Measurements from ENCODE around the gene PSD2. TPM values are rescaled to one million over a fixed set of nuclear protein-coding genes. Genes with fewer than 3 reads are reported as not detected.

Gene PSD2
- total RNA-seq, 1 experiment from 2014 or later: not detected

DNA sequence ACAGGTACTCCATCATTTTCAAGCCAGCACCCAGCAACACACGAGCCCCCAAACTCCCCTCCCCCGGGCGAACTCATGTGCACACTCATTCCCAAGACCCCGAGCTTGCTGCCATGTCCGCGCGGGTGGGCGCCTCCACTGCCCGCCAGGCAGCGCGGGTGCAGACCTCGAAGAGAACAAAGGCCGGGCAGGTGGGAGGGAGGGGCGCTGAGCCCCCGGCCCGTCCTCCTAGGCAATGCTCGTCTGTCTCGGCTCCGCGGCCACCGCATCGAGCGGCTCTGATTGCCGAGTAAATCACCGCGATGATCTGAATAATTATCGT is 47.1 kb upstream of the PSD2 start:
- TF ChIP-seq, protein P1, sequence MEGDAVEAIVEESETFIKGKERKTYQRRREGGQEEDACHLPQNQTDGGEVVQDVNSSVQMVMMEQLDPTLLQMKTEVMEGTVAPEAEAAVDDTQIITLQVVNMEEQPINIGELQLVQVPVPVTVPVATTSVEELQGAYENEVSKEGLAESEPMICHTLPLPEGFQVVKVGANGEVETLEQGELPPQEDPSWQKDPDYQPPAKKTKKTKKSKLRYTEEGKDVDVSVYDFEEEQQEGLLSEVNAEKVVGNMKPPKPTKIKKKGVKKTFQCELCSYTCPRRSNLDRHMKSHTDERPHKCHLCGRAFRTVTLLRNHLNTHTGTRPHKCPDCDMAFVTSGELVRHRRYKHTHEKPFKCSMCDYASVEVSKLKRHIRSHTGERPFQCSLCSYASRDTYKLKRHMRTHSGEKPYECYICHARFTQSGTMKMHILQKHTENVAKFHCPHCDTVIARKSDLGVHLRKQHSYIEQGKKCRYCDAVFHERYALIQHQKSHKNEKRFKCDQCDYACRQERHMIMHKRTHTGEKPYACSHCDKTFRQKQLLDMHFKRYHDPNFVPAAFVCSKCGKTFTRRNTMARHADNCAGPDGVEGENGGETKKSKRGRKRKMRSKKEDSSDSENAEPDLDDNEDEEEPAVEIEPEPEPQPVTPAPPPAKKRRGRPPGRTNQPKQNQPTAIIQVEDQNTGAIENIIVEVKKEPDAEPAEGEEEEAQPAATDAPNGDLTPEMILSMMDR (IDR thresholded peaks at IDR 0.05; ENCODE audit: unreplicated experiment): no peak
- BruUV-seq (replicated peaks): no TSS peak
- H3K27ac Mint-ChIP-seq (ENCODE audit: unreplicated experiment): no peak overlapping the region
- CTCF ChIA-PET: interaction anchor here (1.1 to 1.4 kb wide), 2 partner anchors 11 to 17 kb away, joined by 3 to 6 read pairs; no protein-coding TSS in a partner anchor
- peaks cover 6% of the 10 kb centered on the region for H3K36me3 Mint-ChIP-seq (ENCODE audit: insufficient read depth, unreplicated experiment)
- H3K9me3 Mint-ChIP-seq (ENCODE audit: low read depth, unreplicated experiment): no peaks in the 10 kb centered on the region
- peaks cover 57% of the 10 kb centered on the region for H3K27me3 Mint-ChIP-seq (ENCODE audit: unreplicated experiment)
- peaks cover 36% of the 10 kb centered on the region for H3K4me1 Mint-ChIP-seq (ENCODE audit: low read depth, unreplicated experiment)
- intact Hi-C loops (cut with micrococcal nuclease; ENCODE audit: unreplicated experiment): no loop called here
- DNase-seq: no peak
- H3K4me3 Mint-ChIP-seq (ENCODE audit: low read depth, unreplicated experiment): peak overlapping the region; percentile 66

DNA sequence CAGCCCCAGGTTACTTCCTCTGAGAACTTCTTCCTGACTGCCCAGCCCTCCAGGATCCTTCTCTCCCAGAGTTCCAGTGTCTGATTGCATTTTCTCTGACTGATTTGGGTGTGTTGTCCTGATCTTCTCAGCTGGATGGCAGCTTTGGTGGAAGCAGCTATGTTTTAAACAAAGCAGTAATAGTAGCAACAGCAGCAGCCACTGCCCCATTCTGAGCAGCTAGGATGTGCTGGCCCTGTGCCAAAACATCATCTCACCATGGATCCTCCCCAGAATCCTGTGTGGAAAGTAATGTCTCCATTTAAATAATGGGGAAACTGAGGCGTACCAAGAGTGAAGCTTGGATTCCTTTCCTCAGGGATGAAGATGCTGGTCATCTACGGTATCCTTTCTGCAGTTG is 46.4 kb upstream of the PSD2 start:
- intact Hi-C loops (cut with micrococcal nuclease; ENCODE audit: unreplicated experiment): no loop called here
- TF ChIP-seq, protein P1 (IDR thresholded peaks at IDR 0.05; ENCODE audit: unreplicated experiment): no peak
- BruUV-seq (replicated peaks): no TSS peak
- no peak for DNase-seq
- Mint-ChIP-seq H3K9me3 (ENCODE audit: low read depth, unreplicated experiment) (no peaks in the 10 kb centered on the region), H3K27me3 (ENCODE audit: unreplicated experiment) (peaks cover 57% of the 10 kb centered on the region), H3K4me1 (ENCODE audit: low read depth, unreplicated experiment) (peaks cover 36% of the 10 kb centered on the region), H3K36me3 (ENCODE audit: insufficient read depth, unreplicated experiment) (peaks cover 6% of the 10 kb centered on the region), H3K4me3 (ENCODE audit: low read depth, unreplicated experiment) (no peak overlapping the region), H3K27ac (ENCODE audit: unreplicated experiment) (no peak overlapping the region)
- CTCF ChIA-PET: no interaction called here

DNA sequence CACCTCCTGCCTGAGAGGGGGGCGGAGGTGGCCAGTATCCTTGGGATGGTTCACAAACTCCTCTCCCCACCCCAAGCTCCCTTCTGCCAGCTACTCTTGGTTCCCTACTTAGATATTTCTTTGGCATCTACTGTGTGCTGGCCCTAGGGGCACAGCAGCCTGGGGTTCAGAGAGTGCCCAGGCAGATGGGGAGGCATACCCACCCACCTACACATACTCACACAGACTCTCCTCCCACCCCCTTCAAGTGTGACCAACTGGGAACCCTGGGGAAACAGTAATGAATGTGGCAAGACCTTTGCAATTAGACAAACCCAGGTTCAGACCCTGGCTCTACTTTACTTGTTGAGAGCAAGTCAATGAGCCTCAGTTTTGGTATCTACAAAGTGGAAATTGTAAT is 44.4 kb upstream of the PSD2 start:
- no peak overlapping the region for H3K4me3 Mint-ChIP-seq (ENCODE audit: low read depth, unreplicated experiment)
- peaks cover 77% of the 10 kb centered on the region for H3K27me3 Mint-ChIP-seq (ENCODE audit: unreplicated experiment)
- intact Hi-C loops (cut with micrococcal nuclease; ENCODE audit: unreplicated experiment): no loop called here
- H3K9me3 Mint-ChIP-seq (ENCODE audit: low read depth, unreplicated experiment): no peaks in the 10 kb centered on the region
- H3K4me1 Mint-ChIP-seq (ENCODE audit: low read depth, unreplicated experiment): peaks cover 45% of the 10 kb centered on the region
- no peak for DNase-seq
- CTCF ChIA-PET: interaction anchor here (0.6 kb wide), 1 partner anchor 206 kb away, joined by 3 read pairs; no protein-coding TSS in a partner anchor
- TF ChIP-seq, protein P1 (IDR thresholded peaks at IDR 0.05; ENCODE audit: unreplicated experiment): no peak
- no TSS peak for BruUV-seq (replicated peaks)
- no peak overlapping the region for H3K27ac Mint-ChIP-seq (ENCODE audit: unreplicated experiment)
- peaks cover 8% of the 10 kb centered on the region for H3K36me3 Mint-ChIP-seq (ENCODE audit: insufficient read depth, unreplicated experiment)

DNA sequence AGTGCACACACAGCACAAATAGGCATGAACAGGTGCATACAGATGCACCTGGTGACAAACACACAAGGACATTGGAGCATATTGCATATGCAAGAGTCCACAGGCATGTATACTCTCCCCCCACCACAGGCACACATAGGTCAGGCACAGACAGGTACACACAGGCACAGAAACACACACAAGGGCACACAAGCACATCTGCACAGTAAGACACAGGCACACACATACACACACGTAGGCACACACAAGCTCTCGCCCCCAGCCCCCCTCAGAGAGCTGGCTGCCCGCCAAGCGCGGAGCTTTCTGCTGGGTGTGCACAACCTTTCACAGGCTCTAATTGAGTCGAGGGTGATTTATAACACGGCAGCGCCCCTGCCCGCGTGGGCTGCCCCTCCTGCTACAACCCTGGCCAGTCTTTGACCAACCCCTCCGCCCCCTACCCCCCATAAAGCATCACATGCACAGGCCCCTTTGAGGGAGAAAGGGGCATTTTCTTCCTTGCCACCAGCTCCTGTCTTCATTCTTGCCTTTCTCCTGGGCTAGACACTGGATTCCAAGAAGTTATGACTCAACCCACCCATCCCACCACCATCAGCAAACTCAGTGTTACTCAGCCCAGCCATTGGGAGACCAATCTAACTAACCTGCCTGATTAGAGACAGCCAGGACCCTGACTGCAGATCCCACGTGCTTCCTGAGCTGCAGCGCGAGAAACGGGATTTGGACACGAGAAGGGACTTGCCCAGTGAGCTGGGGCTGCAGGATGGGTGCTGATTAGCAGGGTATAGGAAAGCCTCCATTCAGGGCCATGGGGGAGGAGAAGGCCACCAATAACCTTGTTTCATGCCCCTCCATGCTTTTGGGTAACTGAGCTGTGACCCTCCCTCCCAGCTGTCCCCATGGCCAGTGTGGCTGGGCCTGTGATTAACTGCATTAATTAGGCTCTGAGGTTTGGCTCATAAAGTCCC is 42.8 kb upstream of the PSD2 start:
- Mint-ChIP-seq H3K27me3 (ENCODE audit: unreplicated experiment) (peaks cover 71% of the 10 kb centered on the region), H3K4me3 (ENCODE audit: low read depth, unreplicated experiment) (no peak overlapping the region), H3K27ac (ENCODE audit: unreplicated experiment) (no peak overlapping the region), H3K9me3 (ENCODE audit: low read depth, unreplicated experiment) (no peaks in the 10 kb centered on the region), H3K4me1 (ENCODE audit: low read depth, unreplicated experiment) (peaks cover 37% of the 10 kb centered on the region), H3K36me3 (ENCODE audit: insufficient read depth, unreplicated experiment) (peaks cover 5% of the 10 kb centered on the region)
- DNase-seq: no peak
- intact Hi-C loops (cut with micrococcal nuclease; ENCODE audit: unreplicated experiment): no loop called here
- no TSS peak for BruUV-seq (replicated peaks)
- CTCF ChIA-PET: interaction anchor here (1.2 to 2.1 kb wide), 2 partner anchors 8 to 14 kb away, joined by 7 to 10 read pairs; no protein-coding TSS in a partner anchor
- TF ChIP-seq, protein P1 (IDR thresholded peaks at IDR 0.05; ENCODE audit: unreplicated experiment): no peak

Measured in Calu3 (cell line).